ENCODE results near the gene GFPT1. TPM values are rescaled to one million over a fixed set of nuclear protein-coding genes. Genes with fewer than 3 reads are reported as not detected.
"Not testable (repeated sequence)": the region's sequence is repeated elsewhere in the genome, so short reads cannot be mapped to it uniquely, and the experiment has no call there.

The GFPT1 gene
- total RNA-seq, 1 donor from 2014 or later, result 52.7 TPM

GRCh38 chr2:69358914-69359313 lies 28.1 kb downstream of the GFPT1 start:
- no peak overlapping the region for H3K4me3 Mint-ChIP-seq
- no peaks in the 10 kb centered on the region for H3K9me3 Mint-ChIP-seq
- no peaks in the 10 kb centered on the region for H3K4me1 Mint-ChIP-seq
- no peak for DNase-seq (ENCODE audit: low spot score in 2 of 2, unreplicated experiment in 2 of 2)
- H3K36me3 Mint-ChIP-seq, result peaks cover 40% of the 10 kb centered on the region
- no peaks in the 10 kb centered on the region for H3K27me3 Mint-ChIP-seq (ENCODE audit: low read depth)
- H3K27ac Mint-ChIP-seq, result no peak overlapping the region
- no peak for TF ChIP-seq CTCF (IDR thresholded peaks at IDR 0.05; ENCODE audit: unreplicated experiment)

GRCh38 chr2:69356471-69356870 lies 30.6 kb downstream of the GFPT1 start:
- no peak overlapping the region for H3K4me3 Mint-ChIP-seq
- no peak for TF ChIP-seq CTCF (IDR thresholded peaks at IDR 0.05; ENCODE audit: unreplicated experiment)

GRCh38 chr2:69354976-69355375 lies 32.1 kb downstream of the GFPT1 start:
- not testable (repeated sequence) for H3K27ac Mint-ChIP-seq; H3K4me3 Mint-ChIP-seq; H3K9me3 Mint-ChIP-seq; DNase-seq (ENCODE audit: low spot score in 2 of 2, unreplicated experiment in 2 of 2); H3K27me3 Mint-ChIP-seq (ENCODE audit: low read depth); H3K4me1 Mint-ChIP-seq
- H3K36me3 Mint-ChIP-seq, result peaks cover 26% of the 10 kb centered on the region

More at GRCh38 chr2:69356471-69356870, 30.6 kb downstream of the GFPT1 start:
- DNase-seq (ENCODE audit: low spot score in 2 of 2, unreplicated experiment in 2 of 2), result no peak
- Mint-ChIP-seq H3K36me3 (peaks cover 31% of the 10 kb centered on the region), H3K27me3 (ENCODE audit: low read depth) (no peaks in the 10 kb centered on the region), H3K9me3 (no peaks in the 10 kb centered on the region), H3K27ac (no peak overlapping the region), H3K4me1 (no peaks in the 10 kb centered on the region)

GRCh38 chr2:69353360-69353759 lies 33.7 kb downstream of the GFPT1 start:
- no peaks in the 10 kb centered on the region for H3K9me3 Mint-ChIP-seq

GRCh38 chr2:69348781-69349180 lies 38.2 kb downstream of the GFPT1 start:
- Mint-ChIP-seq H3K27me3 (ENCODE audit: low read depth) (no peaks in the 10 kb centered on the region), H3K9me3 (no peaks in the 10 kb centered on the region), H3K27ac (no peak overlapping the region), H3K36me3 (peaks cover 35% of the 10 kb centered on the region), H3K4me3 (no peak overlapping the region), H3K4me1 (no peaks in the 10 kb centered on the region)
- DNase-seq (ENCODE audit: low spot score in 2 of 2, unreplicated experiment in 2 of 2), result no peak
- no peak for TF ChIP-seq CTCF (IDR thresholded peaks at IDR 0.05; ENCODE audit: unreplicated experiment)

More at GRCh38 chr2:69353360-69353759, 33.7 kb downstream of the GFPT1 start:
- peaks cover 40% of the 10 kb centered on the region for H3K36me3 Mint-ChIP-seq
- H3K4me3 Mint-ChIP-seq, result no peak overlapping the region
- H3K27me3 Mint-ChIP-seq (ENCODE audit: low read depth), result no peaks in the 10 kb centered on the region
- no peaks in the 10 kb centered on the region for H3K4me1 Mint-ChIP-seq
- no peak for DNase-seq (ENCODE audit: low spot score in 2 of 2, unreplicated experiment in 2 of 2)
- H3K27ac Mint-ChIP-seq, result no peak overlapping the region
- no peak for TF ChIP-seq CTCF (IDR thresholded peaks at IDR 0.05; ENCODE audit: unreplicated experiment)

- Mint-ChIP-seq H3K36me3 (peaks cover 58% of the 10 kb centered on the region), H3K27ac (no peak overlapping the region), H3K4me1 (no peaks in the 10 kb centered on the region)
These were observed 41.6 kb downstream of the GFPT1 start for GRCh38 chr2:69345434-69345833.

More at GRCh38 chr2:69345434-69345833, 41.6 kb downstream of the GFPT1 start:
- Mint-ChIP-seq H3K9me3 (no peaks in the 10 kb centered on the region), H3K27me3 (ENCODE audit: low read depth) (no peaks in the 10 kb centered on the region), H3K4me3 (no peak overlapping the region)
- TF ChIP-seq CTCF (IDR thresholded peaks at IDR 0.05; ENCODE audit: unreplicated experiment), result no peak
- DNase-seq (ENCODE audit: low spot score in 2 of 2, unreplicated experiment in 2 of 2), result no peak

All from mesothelial cell of epicardium (in vitro differentiated cells).